Right lobe of liver (tissue), 6 donors: ENCODE data around the gene TTC29. TPM values are rescaled to one million over a fixed set of nuclear protein-coding genes. Genes with fewer than 3 reads are reported as not detected.

Experiments used
- ATAC-seq, 4 donors: fragments of 200-7000 bp; cut with Tn5 transposase; one replicate each; pipeline ENCODE4 v1.9.1; 2020; ENCODE audit warnings: mild to moderate bottlenecking in 4 of 4, moderate library complexity in 4 of 4
- DNase-seq, 3 donors: peaks; one replicate each; pipeline ENCODE4 v3.0.0-alpha.2; 2020
- H3K27ac ChIP-seq, 3 donors: fragments of 200-600 bp; one replicate each; pipeline ENCODE4 v1.8.0; 2022
- H3K27me3 ChIP-seq, 2 donors: fragments of 200-600 bp; one replicate each; pipeline ENCODE4 v1.8.0; 2022
- H3K36me3 ChIP-seq, 4 donors: fragments of 200-600 bp; sonication (generic) in 1 of 4; one replicate each; pipeline versions ENCODE4 v1.5.1 to v1.8.0; 2017 to 2022; ENCODE audit warnings: control low read depth in 1 of 4
- H3K4me1 ChIP-seq, 4 donors: fragments of 200-600 bp; sonication (generic) in 1 of 4; one replicate each; pipeline versions ENCODE4 v1.5.1 to v1.8.0; 2017 to 2022; ENCODE audit warnings: control low read depth in 1 of 4
- H3K4me3 ChIP-seq, 3 donors: fragments of 200-600 bp; one replicate each; pipeline ENCODE4 v1.8.0; 2022
- H3K9me3 ChIP-seq, 4 donors: fragments of 200-600 bp; sonication (generic) in 1 of 4; one replicate each; pipeline versions ENCODE4 v1.5.1 to v1.8.0; 2017 to 2022; ENCODE audit warnings: control low read depth in 1 of 4
- CTCF ChIP-seq, 4 donors: fragments of 200-600 bp in 3 of 4; fragments of 450-650 bp in 1 of 4; IDR thresholded peaks; one replicate each; pipeline versions ENCODE4 v1.5.1 to v1.8.0; 2016 to 2022; ENCODE audit warnings: antibody characterized with exemption in 4 of 4, mild to moderate bottlenecking in 2 of 4
- POLR2A ChIP-seq: fragments of 450-650 bp; IDR thresholded peaks from one replicate; pipeline ENCODE4 v1.6.1; 2017; ENCODE audit warnings: antibody characterized with exemption, mild to moderate bottlenecking
- WGBS: methylation state at CpG from one replicate; pipeline ENCODE4 v1.1.6; 2018; ENCODE audit warnings: low coverage, low lambda C conversion rate; ENCODE audit not compliant: insufficient coverage; ENCODE audit errors: missing lambda C conversion rate; 5-methylcytosine and 5-hydroxymethylcytosine counted together
- intact Hi-C, 2 donors: fragments of 100-400 bp; cut with DNase I; formaldehyde crosslinking; loops; one replicate each; pipeline versions ENCODE4 v1.11.2 to v1.14.1; 2022
- total RNA-seq, 6 experiments: library from RNA; depleted of rRNA in 2 of 6; stranded (reverse); fragments of >200 nt in 2 of 6; fragmentation: NEBNext Ultra II Directional in 3 of 6; extraction: Animal tissue kit (Norgen Biotek cat#: 25700) in 3 of 6; gene quantifications; one replicate each; pipeline versions ENCODE4 v1.1.0 to v1.2.4, GENCODE V29; 2016 to 2023
- donor health status: DM: no; HTN: yes; CAD: no.
- donor health status: DM: no; HTN: no; CAD: no.
- donor health status: DM: no; HTN: no; CAD: no.
- donor health status: DM: no; HTN: yes; CAD: no.
- donor health status: DM: no; HTN: yes; CAD: no.

TTC29 gene
- total RNA-seq, 6 experiments from 2014 or later = not detected

GRCh38 chr4:146883070-146883469 is 62.6 kb downstream of the TTC29 start:
- H3K4me1 ChIP-seq = no peaks in the 10 kb centered on the region
- no peaks in the 10 kb centered on the region for H3K9me3 ChIP-seq
- ATAC-seq (no peak), DNase-seq (no peak)
- intact Hi-C loops = no loop called here
- H3K36me3 ChIP-seq = no peaks in the 10 kb centered on the region
- 79% methylated on average over 3 of the region's 3 CpGs for WGBS
- no peaks in the 10 kb centered on the region for H3K27me3 ChIP-seq
- no peak for TF ChIP-seq CTCF (IDR thresholded peaks at IDR 0.05)
- no peak for TF ChIP-seq POLR2A
- no peak overlapping the region for H3K4me3 ChIP-seq
- no peak overlapping the region for H3K27ac ChIP-seq

GRCh38 chr4:146857298-146857697 is 88.4 kb downstream of the TTC29 start:
- no peaks in the 10 kb centered on the region for H3K9me3 ChIP-seq
- intact Hi-C loops = no loop called here
- no peak for ATAC-seq
- no peak overlapping the region for H3K27ac ChIP-seq
- DNase-seq = no peak
- no peak overlapping the region for H3K4me3 ChIP-seq
- TF ChIP-seq POLR2A (no peak), CTCF (IDR thresholded peaks at IDR 0.05) (no peak)
- H3K36me3 ChIP-seq = no peaks in the 10 kb centered on the region
- H3K27me3 ChIP-seq = no peaks in the 10 kb centered on the region
- no peaks in the 10 kb centered on the region for H3K4me1 ChIP-seq
- WGBS = 75% methylated on average over 1 of the region's 3 CpGs

- ATAC-seq (no peak), DNase-seq (no peak)
- TF ChIP-seq CTCF (IDR thresholded peaks at IDR 0.05) (no peak), POLR2A (no peak)
Observed at GRCh38 chr4:146855761-146856160, 89.9 kb downstream of the TTC29 start.

GRCh38 chr4:146852360-146852759 is 93.3 kb downstream of the TTC29 start:
- H3K36me3 ChIP-seq = no peaks in the 10 kb centered on the region
- intact Hi-C loops = no loop called here
- H3K27me3 ChIP-seq = no peaks in the 10 kb centered on the region
- H3K4me1 ChIP-seq = no peaks in the 10 kb centered on the region
- WGBS = 47% methylated on average over 2 of the region's 2 CpGs
- ATAC-seq (no peak), DNase-seq (no peak)
- H3K4me3 ChIP-seq = no peak overlapping the region
- H3K9me3 ChIP-seq = no peaks in the 10 kb centered on the region
- no peak for TF ChIP-seq CTCF (IDR thresholded peaks at IDR 0.05)
- no peak for TF ChIP-seq POLR2A
- H3K27ac ChIP-seq = no peak overlapping the region

More at GRCh38 chr4:146855761-146856160, 89.9 kb downstream of the TTC29 start:
- intact Hi-C loops = no loop called here
- Histone ChIP-seq H3K36me3 (no peaks in the 10 kb centered on the region), H3K27ac (no peak overlapping the region), H3K9me3 (no peaks in the 10 kb centered on the region), H3K4me1 (no peaks in the 10 kb centered on the region), H3K27me3 (no peaks in the 10 kb centered on the region), H3K4me3 (no peak overlapping the region)
- WGBS = 71% methylated on average over 4 of the region's 4 CpGs

- 58% methylated on average over 5 of the region's 5 CpGs for WGBS
- ATAC-seq (no peak), DNase-seq (no peak)
- H3K27ac ChIP-seq = no peak overlapping the region
- no peaks in the 10 kb centered on the region for H3K36me3 ChIP-seq
- H3K4me3 ChIP-seq = no peak overlapping the region
- no peaks in the 10 kb centered on the region for H3K27me3 ChIP-seq
- no peaks in the 10 kb centered on the region for H3K4me1 ChIP-seq
- intact Hi-C loops = no loop called here
- H3K9me3 ChIP-seq = no peaks in the 10 kb centered on the region
- TF ChIP-seq CTCF (IDR thresholded peaks at IDR 0.05) (no peak), POLR2A (no peak)
Observed at GRCh38 chr4:146847345-146847744, 98.3 kb downstream of the TTC29 start.
